Natural killer cell treated with Interleukin-12 subunit alpha and Interleukin-12 subunit beta and Interleukin-15 and Interleukin-18, amount 100 ng/mL, for 72 hours (primary cell): Measurements from ENCODE around the gene CFAP157. TPM values are rescaled to one million over a fixed set of nuclear protein-coding genes. Genes with fewer than 3 reads are reported as not detected.

Source experiments
- ATAC-seq, 2 donors: fragments of 150-1000 bp; cut with Tn5 transposase in 1 of 2; sonication (Bioruptor Pico), chemical (Tn5 transposase) in 1 of 2; 2 replicates each; pipeline ENCODE4 v1.10.0; 2021
- DNase-seq: peaks from one replicate; pipeline ENCODE4 v3.0.0; 2022; ENCODE audit warnings: low spot score
- H3K27ac Mint-ChIP-seq, 2 donors: 1 replicate in 1 of 2; 2 replicates in 1 of 2; pipeline ENCODE4 v1.8.0; 2022; ENCODE audit warnings: mixed read lengths in 2 of 2, mild to moderate bottlenecking in 1 of 2, moderate library complexity in 1 of 2
- H3K27me3 Mint-ChIP-seq, 2 donors: 1 replicate in 1 of 2; 2 replicates in 1 of 2; pipeline ENCODE4 v1.8.0; 2022; ENCODE audit warnings: mixed read lengths in 2 of 2
- H3K36me3 Mint-ChIP-seq: one replicate; pipeline ENCODE4 v1.8.0; 2022; ENCODE audit warnings: mixed read lengths
- H3K4me1 Mint-ChIP-seq, 2 donors: 1 replicate in 1 of 2; 2 replicates in 1 of 2; pipeline ENCODE4 v1.8.0; 2022; ENCODE audit warnings: low read depth in 2 of 2, mixed read lengths in 2 of 2, mild to moderate bottlenecking in 1 of 2
- H3K4me3 Mint-ChIP-seq: one replicate; pipeline ENCODE4 v1.8.0; 2022; ENCODE audit warnings: mixed read lengths
- H3K9me3 Mint-ChIP-seq: 2 replicates; pipeline ENCODE4 v1.8.0; 2022; ENCODE audit warnings: mixed read lengths
- total RNA-seq, 2 donors: library from RNA; stranded (reverse); gene quantifications; one replicate each; pipeline ENCODE4 v1.2.3, GENCODE V29; 2022

Gene CFAP157
- total RNA-seq, 2 donors from 2014 or later = not detected

DNA sequence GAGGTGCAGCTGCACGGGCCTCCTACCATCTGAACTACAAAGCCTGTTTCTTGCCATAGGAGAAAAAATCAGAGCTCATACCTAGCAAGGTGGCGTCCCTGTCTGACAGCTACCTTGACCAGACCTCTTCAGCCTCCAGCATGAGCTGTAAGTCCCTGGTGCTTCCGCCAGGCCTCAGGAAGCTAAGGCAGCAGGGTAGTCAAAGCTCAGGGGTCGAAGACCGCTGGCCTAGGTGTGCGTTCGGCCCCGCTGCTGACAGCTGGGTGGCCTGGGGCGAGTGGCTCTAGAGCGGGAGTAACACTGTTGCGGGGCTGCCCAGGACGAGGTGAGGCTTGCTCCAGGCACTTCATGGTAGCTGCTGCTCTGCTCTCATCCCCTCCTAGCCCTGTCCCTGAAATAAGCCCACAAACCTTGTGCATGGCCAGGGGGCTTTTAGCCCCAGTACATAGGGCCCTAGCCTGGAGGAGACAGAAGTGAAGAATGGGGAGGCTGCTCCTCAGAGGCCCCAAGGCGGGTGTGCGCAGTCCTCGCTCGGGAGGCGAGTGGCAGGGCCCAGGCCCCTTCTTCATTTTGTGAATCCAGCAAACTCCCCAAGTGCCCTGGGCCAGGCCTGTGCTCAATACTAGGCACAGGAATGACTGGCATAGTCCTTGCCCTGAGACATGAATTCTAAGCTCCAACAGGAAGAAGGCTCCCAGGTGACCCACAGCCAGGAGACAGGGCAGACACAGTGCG lies 22.9 kb downstream of the CFAP157 start:
- DNase-seq (no peak), ATAC-seq (no peak)
- H3K27ac Mint-ChIP-seq = no peak overlapping the region
- no peaks in the 10 kb centered on the region for H3K9me3 Mint-ChIP-seq
- peaks cover 7 to 13% of the 10 kb centered on the region in 2 donors for H3K4me1 Mint-ChIP-seq
- H3K4me3 Mint-ChIP-seq = no peak overlapping the region
- H3K27me3 Mint-ChIP-seq = no peaks in the 10 kb centered on the region
- H3K36me3 Mint-ChIP-seq = no peaks in the 10 kb centered on the region

- DNase-seq = no peak
- Mint-ChIP-seq H3K4me3 (no peak overlapping the region), H3K4me1 (peaks cover 9 to 14% of the 10 kb centered on the region in 2 donors), H3K9me3 (no peaks in the 10 kb centered on the region), H3K27ac (no peak overlapping the region), H3K36me3 (no peaks in the 10 kb centered on the region), H3K27me3 (no peaks in the 10 kb centered on the region)
- ATAC-seq = no peak
These were observed 23.5 kb downstream of the CFAP157 start for GRCh38 chr9:127730262-127730661.

DNA sequence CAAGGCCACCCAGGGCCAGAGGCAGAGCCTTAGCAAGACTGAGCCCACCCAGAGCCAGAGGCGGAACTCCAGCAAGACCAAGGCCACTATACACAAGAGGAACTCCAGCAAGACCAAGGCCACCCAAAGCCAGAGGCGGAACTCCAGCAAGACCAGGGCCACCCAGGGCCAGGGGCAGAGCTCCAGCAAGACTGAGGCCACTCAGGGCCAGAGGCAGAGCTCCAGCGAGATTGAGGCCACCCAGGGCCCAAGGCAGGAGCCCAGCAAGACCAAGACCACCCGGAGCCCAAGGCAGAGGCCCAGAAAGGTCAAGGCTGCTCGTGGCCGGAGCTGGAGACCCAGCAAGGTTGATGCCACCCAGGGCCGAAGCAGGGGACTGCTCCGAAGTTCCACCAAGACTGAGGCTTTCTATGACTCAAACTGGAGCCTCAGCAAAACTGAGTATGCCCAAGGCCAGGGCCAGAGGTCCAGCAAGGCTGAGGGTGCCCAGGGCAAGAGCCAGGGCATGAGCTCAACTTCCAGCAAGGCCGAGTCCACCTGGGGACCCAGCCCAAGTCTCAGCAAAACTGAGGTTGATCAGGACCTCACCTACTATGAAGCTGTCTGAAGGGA lies 24.1 kb downstream of the CFAP157 start:
- Mint-ChIP-seq H3K36me3 (no peaks in the 10 kb centered on the region), H3K27ac (no peak overlapping the region), H3K9me3 (no peaks in the 10 kb centered on the region), H3K4me3 (no peak overlapping the region), H3K27me3 (no peaks in the 10 kb centered on the region), H3K4me1 (peaks cover 13 to 19% of the 10 kb centered on the region in 2 donors)
- no peak for ATAC-seq
- DNase-seq = no peak

DNA sequence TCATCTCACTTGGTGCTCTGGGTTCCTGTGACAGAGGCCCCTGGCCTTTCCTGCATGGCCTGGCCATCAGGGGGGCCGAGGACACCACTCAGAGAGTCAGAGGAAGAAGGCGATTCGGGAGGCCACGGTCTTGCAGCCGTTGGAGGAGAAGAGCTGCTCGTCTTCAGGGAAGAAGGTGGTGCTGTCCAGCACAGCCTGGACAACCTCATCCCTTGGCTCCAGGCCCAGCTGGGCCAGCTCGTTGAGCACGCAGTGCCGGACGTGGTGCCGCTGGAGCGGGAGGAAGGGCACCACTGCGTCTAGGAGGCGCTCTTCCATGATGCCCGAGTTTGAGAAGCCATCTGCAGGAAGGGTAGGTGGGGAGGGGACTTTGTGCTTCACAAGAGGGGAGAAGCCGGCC lies 25.1 kb downstream of the CFAP157 start:
- no peak for ATAC-seq
- no peak overlapping the region for H3K4me3 Mint-ChIP-seq
- no peaks in the 10 kb centered on the region for H3K9me3 Mint-ChIP-seq
- no peaks in the 10 kb centered on the region for H3K36me3 Mint-ChIP-seq
- no peak for DNase-seq
- no peak overlapping the region for H3K27ac Mint-ChIP-seq
- no peaks in the 10 kb centered on the region for H3K27me3 Mint-ChIP-seq
- peaks cover 19 to 22% of the 10 kb centered on the region in 2 donors for H3K4me1 Mint-ChIP-seq

DNA sequence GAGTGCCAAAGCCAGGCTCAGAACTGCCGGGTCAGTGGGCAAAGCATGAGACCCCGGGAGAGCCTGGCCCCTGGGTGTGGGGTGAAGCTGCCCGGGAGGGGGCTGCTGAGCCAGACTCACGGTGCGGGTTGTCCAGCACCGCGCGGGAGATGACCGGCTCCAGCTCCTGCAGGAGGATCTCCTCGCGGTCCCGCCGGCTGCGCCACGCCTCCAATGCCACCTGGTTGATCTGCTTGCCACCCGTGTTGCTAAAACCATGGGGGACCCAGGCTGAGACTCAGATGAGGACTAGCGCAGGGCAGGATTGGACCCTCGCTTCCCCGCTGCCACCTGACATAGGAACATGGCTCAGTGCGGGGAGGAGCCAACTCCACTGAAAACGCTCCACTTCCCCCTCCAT lies 25.7 kb downstream of the CFAP157 start:
- no peaks in the 10 kb centered on the region for H3K9me3 Mint-ChIP-seq
- H3K4me1 Mint-ChIP-seq = peaks cover 19 to 22% of the 10 kb centered on the region in 2 donors
- H3K27me3 Mint-ChIP-seq = no peaks in the 10 kb centered on the region
- H3K4me3 Mint-ChIP-seq = no peak overlapping the region
- no peaks in the 10 kb centered on the region for H3K36me3 Mint-ChIP-seq
- H3K27ac Mint-ChIP-seq = no peak overlapping the region
- ATAC-seq (no peak), DNase-seq (no peak)

- no peaks in the 10 kb centered on the region for H3K36me3 Mint-ChIP-seq
- peak overlapping the region; percentile 57 for H3K4me3 Mint-ChIP-seq
- no peaks in the 10 kb centered on the region for H3K9me3 Mint-ChIP-seq
- peak overlapping the region; percentile 41 to 85 for H3K27ac Mint-ChIP-seq
- ATAC-seq (no peak), DNase-seq (no peak)
- no peaks in the 10 kb centered on the region for H3K27me3 Mint-ChIP-seq
- peaks cover 19 to 22% of the 10 kb centered on the region in 2 donors for H3K4me1 Mint-ChIP-seq
These were observed 26.8 kb downstream of the CFAP157 start for GRCh38 chr9:127733614-127734013.

GRCh38 chr9:127734247-127734746 lies 27.5 kb downstream of the CFAP157 start:
- peak overlapping the region; percentile 78 for H3K4me3 Mint-ChIP-seq
- no peaks in the 10 kb centered on the region for H3K9me3 Mint-ChIP-seq
- H3K27me3 Mint-ChIP-seq = no peaks in the 10 kb centered on the region
- H3K27ac Mint-ChIP-seq = peak overlapping the region; percentile 41 to 85
- DNase-seq (no peak), ATAC-seq (no peak)
- peaks cover 19 to 22% of the 10 kb centered on the region in 2 donors for H3K4me1 Mint-ChIP-seq
- no peaks in the 10 kb centered on the region for H3K36me3 Mint-ChIP-seq

- H3K9me3 Mint-ChIP-seq = no peaks in the 10 kb centered on the region
- H3K4me3 Mint-ChIP-seq = peak within 1 kb of the TSS; percentile 78
- H3K36me3 Mint-ChIP-seq = no peaks in the 10 kb centered on the region
- peak within 1 kb of the TSS; percentile 75 to 85 for H3K27ac Mint-ChIP-seq
- DNase-seq (peak; percentile 97), ATAC-seq (peak; percentile 96 to 97)
- no peaks in the 10 kb centered on the region for H3K27me3 Mint-ChIP-seq
- H3K4me1 Mint-ChIP-seq = peaks cover 19 to 22% of the 10 kb centered on the region in 2 donors
These were observed 28.1 kb downstream of the CFAP157 start, which contains the start of gene TOR2A for GRCh38 chr9:127734747-127735529. Gene TOR2A, minus strand, starts transcription at chr9:127735294. Its CDS starts 24 bp downstream, at chr9:127735270.

- Mint-ChIP-seq H3K9me3 (no peaks in the 10 kb centered on the region), H3K4me1 (peaks cover 19 to 22% of the 10 kb centered on the region in 2 donors), H3K36me3 (no peaks in the 10 kb centered on the region), H3K27me3 (no peaks in the 10 kb centered on the region), H3K27ac (peak overlapping the region; percentile 75 to 85), H3K4me3 (peak overlapping the region; percentile 78)
- ATAC-seq (no peak), DNase-seq (no peak)
These were observed 28.9 kb downstream of the CFAP157 start for GRCh38 chr9:127735530-127736185.

- H3K27ac Mint-ChIP-seq = peak overlapping the region; percentile 50 to 69
- H3K36me3 Mint-ChIP-seq = no peaks in the 10 kb centered on the region
- no peak for ATAC-seq
- H3K4me3 Mint-ChIP-seq = no peak overlapping the region
- no peaks in the 10 kb centered on the region for H3K27me3 Mint-ChIP-seq
- no peak for DNase-seq
- H3K9me3 Mint-ChIP-seq = no peaks in the 10 kb centered on the region
- H3K4me1 Mint-ChIP-seq = peaks cover 16% of the 10 kb centered on the region in 2 donors
These were observed 31.9 kb downstream of the CFAP157 start for GRCh38 chr9:127738666-127739065.

- H3K4me3 Mint-ChIP-seq = no peak overlapping the region
- no peak overlapping the region for H3K27ac Mint-ChIP-seq
- DNase-seq = no peak
- no peak for ATAC-seq
- no peaks in the 10 kb centered on the region for H3K27me3 Mint-ChIP-seq
- peaks cover 9 to 12% of the 10 kb centered on the region in 2 donors for H3K4me1 Mint-ChIP-seq
- H3K36me3 Mint-ChIP-seq = no peaks in the 10 kb centered on the region
- no peaks in the 10 kb centered on the region for H3K9me3 Mint-ChIP-seq
These were observed 33.0 kb downstream of the CFAP157 start for GRCh38 chr9:127739614-127740330.

DNA sequence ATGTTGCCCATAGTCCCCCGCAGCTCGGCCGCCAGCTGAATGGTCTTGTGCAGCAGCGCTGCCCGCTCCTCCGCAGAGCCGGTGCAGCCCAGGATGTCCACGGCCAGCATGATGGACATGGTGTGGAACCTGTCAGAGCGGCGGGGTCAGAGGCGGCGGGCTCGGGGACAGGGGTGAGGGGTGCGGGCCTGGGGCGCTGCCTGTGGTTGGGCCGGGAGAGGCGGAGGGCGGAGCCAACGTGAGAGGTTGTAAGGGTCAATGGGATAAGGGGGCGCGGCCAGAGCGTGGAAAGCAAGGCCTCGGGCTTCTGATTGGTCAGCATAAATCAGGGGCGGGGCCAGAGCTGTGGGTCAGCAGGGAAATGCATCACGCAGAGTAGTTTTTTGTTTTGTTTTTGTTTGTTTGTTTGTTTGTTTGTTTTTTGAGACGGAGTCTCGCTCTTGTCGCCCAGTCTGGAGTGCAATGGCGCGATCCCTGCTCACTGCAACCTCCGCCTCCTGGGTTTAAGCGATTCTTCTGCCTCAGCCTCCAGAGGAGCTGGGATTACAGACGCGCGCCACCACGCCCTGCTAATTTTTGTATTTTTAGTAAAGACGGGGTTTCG lies 35.1 kb downstream of the CFAP157 start:
- H3K27me3 Mint-ChIP-seq = no peaks in the 10 kb centered on the region
- no peaks in the 10 kb centered on the region for H3K36me3 Mint-ChIP-seq
- ATAC-seq = peak in 1 of 2 donors; percentile 21
- no peak overlapping the region for H3K4me3 Mint-ChIP-seq
- H3K4me1 Mint-ChIP-seq = peaks cover 0 to 2% of the 10 kb centered on the region in 2 donors
- no peaks in the 10 kb centered on the region for H3K9me3 Mint-ChIP-seq
- H3K27ac Mint-ChIP-seq = peak overlapping the region; percentile 31 to 61
- no peak for DNase-seq
